Activated CD4-positive, CD25-positive, alpha-beta regulatory T cell treated with anti-CD3 and anti-CD28 coated beads, Interleukin-2, amount 50 U/mL, for 16 hours (primary cell): ENCODE data around the gene DNAI1.

Experiments used
- DNase-seq: peaks from one replicate; pipeline ENCODE4 v3.0.0-alpha.2; 2020; ENCODE audit warnings: low read depth, low spot score

The DNAI1 gene

DNA sequence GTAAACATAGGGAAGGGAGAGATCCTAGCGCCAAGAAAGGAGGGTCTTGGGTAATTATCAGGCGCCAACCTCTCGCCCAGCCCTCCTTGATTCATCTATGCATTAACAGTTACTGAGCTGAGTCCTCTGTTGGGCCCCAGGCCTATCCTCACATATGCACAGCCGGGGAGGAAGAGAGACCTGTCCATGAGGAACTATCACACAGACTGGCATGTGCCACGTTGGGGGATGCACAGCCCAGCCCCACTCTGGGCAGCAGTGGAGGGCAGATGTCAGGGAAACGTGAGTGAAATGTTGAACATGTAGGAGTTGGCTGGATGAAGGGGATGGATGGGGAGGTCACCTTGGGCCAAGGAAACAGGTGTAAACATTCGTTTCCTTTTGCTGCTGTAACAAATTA is 82.9 kb downstream of the DNAI1 start:
- DNase-seq: no peak

DNA sequence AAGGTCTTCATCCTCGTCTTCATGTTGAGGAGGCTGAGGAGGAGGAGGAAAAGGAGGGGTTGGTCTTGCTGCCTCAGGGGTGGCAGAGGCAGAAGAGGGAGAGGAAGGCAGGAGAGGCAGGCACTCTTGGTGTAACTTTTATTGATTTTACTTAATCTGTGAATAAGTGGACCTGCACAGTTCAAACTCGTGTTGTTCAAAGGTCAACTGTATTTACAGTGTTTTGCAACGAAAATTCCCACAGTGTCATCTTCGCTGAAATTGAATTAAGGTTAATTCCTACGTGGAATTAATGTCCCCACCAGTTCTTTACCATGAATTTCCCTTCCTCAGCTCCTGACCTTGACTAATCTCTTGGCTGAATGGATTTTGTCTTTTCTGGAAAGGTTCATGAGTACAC is 85.4 kb downstream of the DNAI1 start:
- DNase-seq: no peak

DNA sequence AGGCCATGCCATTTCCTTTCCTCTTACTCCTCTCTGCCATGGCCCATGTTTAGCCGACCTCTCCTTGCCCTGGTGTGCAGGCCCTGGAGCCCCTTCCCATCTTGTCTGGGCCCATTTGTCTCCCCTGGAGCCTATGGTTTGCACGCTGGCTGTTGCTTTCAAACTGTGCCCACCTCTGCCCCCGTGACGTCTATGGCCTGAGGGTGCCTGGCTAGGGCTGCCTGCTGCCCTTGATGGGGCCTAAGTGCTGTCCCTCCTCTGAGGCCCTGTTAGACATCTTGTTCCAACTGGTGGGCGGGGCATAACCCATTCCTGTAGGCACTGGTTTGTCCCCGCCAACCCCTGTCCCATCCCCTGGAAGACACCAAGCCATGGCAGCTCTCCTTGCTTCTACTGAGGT is 86.9 kb downstream of the DNAI1 start:
- no peak for DNase-seq

DNA sequence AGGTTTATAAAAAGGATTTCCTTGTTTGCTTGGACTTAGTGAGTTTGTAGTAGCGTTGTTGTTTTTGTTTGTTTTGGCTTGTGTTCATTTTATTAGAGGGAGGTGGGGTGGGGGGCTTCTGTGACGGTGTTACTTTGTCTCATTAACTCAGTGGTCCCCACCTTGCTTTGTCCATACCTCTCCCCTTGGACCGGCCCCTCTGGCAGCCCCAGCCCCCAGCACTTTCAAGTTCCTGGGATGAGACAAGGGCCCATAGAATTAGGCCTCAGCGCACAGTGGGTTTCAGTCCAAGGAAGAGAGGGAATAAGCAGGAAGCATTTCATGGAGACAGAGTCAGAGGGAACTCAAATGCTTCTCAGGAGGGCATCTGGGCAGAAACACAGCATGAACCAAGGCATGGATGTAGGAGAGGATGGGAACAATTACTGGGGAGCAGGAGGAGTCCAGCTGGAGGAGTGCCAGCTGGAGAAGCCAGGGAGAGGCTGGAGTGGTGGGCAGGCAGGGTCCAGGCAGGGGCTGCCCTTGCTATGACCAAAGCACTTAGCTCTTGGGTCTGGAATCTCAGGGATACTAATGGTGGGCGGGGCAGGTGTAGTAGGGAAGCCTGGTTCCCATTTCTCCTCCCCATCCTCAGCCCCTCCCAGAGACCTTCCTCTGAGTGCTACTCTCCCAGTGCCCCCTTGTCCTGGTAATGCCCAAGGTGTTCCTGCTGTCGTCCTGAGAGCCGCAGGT is 87.7 kb downstream of the DNAI1 start:
- no peak for DNase-seq

DNA sequence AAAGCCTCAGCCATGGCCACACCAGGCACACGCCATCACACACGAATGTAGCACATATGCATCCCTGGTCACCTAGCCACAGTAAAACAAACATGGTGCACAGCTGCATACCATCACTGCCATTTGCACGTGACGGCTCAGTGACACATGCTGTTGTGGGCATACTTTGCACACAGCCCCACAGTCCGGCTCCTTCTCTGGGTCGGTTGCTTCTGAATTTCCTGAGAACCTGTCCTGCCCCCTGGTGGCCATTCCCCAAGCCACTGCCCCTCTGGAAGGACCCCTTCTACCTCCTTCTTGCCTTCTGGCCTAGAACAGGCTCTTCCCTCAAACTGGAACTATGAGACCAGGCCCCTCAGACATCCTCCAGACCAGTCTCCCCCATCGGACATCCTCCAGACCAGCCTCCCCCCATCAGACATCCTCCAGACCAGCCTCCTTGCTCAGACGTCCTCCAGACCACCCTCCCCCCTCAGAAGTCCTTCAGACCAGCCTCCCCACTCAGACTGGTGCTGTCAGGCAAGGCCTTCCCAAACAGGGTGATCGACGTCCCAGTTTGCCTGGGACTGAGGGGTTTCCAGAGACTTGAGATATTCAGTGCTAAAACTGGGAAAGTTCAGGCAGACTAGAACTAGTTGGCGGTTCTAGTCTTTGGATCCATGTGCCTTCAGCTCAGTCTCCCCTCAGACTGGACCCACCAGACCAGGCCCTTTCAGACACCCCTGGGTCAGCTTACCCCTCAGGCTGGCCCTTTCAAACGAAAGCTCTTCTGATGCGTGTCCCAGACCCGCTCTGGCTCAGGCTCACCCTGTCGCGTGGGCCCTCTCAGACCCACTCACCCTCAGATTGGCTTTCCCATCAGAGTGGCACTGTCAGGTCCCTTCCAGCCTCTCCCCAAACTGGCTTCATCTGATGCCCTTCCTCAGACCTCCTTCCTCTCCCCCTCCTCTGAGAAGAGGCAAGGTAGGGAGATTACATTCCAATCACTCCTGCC is 88.5 kb downstream of the DNAI1 start:
- DNase-seq: no peak

DNA sequence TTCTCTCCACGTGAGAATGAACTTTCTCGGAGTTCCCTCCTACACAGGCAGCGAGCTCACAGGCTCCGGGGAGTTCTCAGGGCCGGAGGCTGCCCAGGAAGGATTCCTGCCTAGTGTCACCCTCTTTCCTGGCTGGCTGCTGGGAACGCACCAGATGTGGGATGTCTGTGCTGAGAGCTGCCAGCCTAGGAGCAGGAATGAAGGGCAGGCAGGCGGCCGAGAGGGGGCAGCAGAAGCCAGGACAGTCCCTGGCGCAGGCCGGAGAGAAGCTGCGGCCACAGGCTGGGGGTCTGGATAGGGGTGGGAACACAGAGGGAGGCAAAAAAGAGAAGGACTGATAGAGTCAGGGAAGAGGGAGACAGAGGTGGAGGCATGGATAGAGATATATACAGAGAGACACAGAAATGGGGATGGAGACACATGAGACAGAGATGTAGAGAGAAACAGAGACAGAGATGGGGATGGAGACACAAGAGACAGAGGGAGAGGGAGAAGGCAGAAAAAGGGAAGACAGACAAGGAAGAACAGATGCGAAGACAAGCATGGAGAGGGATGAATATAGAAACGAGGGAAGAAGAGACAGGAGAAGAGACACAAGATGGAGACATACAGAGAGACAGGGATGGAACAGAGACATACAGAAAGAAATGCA is 89.5 kb downstream of the DNAI1 start:
- no peak for DNase-seq

DNA sequence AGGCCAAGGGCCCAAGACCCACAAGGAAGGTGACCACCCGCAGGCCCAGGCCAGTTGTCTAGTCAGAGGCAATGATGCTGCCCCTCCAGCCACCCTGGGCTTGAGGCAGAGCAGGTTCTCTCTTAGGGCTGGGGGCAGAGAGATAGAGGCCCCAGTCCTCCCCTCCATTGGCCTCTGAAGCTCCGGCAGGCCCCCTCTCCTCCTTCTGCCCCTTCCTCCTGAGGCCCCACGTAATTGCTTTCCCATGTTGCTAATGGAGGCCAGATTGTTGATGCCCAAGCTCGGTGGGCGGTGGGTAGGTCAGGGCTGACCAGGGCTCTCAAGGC is 90.8 kb downstream of the DNAI1 start:
- no peak for DNase-seq

DNA sequence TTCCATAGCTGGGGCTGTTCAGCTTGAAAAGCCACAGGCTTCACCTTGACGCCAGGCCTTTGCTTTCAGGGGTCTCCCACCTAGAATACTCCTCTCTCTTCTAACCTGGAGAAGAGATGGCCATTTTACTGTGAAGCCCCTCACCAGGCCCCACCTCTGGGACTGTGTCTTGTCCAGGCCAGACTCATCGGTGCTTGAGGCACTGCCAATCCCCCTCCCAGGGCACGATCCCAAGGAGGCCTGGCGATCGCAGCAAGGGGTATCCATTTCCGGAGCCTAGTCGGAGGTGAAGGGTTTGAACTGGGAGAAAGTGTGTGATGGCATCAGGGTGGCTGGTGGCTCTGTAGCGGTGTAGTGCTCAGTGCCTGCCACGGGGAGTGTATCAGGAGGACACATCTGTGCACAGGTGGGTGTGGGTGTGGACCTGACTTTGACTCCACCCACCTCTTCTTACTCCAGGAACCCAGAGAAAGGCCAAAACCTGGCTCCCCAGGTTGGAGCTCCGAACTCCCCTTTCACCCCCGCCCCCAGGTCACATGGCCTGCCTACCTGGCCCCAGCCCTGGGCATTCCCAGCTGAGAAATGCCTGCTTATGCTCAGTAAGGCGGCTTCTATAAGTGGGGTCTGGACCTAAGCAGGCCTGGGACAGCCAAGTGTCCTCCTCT is 91.5 kb downstream of the DNAI1 start:
- no peak for DNase-seq

DNA sequence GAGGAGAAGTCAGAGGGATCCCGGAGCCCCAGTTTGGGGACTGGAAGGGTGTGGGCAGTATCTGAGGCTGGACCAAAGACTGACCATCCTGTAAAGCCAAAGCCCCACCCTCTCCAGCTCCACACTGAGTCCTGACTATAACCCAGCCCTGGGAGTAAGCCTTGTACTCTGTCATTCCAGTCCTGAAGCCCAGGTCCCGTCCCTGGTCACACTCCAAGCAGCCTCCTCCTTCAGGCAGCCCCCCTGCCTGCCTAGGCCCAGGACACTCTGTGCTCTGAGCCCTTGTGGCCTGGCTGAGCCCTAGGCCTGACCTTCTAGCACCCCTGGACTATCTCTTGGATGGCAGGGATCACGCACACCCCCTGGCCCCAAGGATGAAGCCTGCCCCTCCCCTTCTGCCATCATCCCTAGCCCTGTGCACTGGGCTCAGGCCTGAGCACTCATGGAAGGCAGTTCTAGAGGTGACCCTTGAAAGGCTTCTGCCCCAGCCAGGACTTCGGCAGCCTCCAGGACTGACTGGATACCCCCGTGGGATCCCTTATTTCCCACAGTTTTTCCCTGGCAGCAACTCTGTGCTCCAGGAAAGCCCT is 92.2 kb downstream of the DNAI1 start:
- no peak for DNase-seq

DNA sequence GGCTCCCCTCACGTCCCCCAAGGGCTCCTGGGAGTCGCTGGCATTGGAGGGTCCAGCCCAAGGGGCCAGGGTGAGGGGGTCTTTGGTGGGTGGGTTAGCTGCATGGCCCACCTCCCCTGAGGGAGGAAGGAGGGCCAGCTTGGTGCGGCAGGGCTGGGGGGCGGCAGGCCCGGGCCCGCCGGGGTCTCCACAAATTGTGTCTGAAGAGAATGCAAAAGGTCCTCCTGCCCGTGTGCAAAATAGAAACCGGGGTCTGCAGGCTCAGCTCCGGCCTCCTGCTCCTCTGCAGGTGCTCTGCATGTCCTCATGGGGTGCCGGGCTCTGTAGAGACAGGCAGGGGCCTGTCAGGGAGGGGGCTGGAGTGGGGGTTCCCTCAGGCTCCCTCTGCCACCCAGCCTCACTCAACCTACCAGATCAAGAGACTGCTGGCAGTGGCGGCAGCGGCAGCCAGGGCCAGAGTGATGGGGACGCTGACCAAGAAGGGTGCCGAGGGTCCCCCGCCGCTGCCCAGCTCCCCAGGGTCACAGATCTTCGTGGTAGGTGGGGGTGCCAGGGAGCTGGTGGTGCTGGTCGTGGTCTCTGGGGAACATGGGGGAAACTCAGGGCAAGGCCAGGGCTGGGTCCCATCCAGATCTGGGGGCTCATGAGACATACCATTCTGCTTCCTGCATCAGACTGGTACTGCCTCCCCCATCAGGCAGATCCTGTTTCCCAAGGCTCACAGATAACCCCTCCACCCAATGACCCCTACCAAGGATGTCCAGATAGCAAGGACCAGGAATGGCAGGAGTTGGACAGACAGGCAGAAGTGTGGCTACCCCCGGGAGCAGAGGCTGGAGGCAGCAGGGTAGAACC is 93.4 kb downstream of the DNAI1 start:
- DNase-seq: no peak

DNA sequence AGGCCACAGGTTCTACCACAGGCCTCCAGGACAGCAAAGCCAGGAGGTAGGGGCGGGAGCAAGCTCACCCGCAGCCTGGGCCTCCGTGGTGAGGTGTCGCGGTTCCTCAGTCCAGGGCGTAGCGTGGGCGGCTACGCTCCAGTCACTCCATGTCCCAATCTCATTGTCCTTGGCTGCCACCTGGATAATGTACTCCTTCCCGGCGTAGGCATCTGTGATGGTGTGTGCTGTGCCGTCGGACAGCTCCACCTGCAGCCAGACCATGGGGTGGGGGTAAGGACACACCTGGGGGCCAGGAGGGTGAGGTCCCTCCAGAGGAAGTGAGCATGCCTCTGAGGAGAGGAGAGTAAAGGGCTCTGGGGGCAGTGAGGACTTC is 94.0 kb downstream of the DNAI1 start:
- no peak for DNase-seq

DNA sequence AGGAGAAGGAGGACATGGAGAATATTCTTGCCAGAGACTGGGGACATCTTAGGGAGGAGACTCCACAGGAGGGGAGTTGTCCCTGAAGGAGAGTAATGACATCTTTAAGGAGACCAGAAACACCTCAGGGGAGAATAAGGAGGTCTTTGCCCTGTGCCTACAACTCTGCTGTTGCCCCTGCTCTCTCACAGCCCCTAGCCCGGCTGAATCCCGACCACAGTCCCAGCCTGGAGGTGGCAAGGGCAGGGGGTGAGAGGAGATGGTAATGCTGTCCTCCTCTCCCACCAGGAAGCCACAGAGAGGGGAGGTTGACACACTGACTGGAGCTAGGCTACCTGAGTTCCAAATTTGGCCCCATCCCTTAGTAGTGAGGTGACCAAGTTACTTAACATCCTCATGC is 94.4 kb downstream of the DNAI1 start:
- DNase-seq: no peak

DNA sequence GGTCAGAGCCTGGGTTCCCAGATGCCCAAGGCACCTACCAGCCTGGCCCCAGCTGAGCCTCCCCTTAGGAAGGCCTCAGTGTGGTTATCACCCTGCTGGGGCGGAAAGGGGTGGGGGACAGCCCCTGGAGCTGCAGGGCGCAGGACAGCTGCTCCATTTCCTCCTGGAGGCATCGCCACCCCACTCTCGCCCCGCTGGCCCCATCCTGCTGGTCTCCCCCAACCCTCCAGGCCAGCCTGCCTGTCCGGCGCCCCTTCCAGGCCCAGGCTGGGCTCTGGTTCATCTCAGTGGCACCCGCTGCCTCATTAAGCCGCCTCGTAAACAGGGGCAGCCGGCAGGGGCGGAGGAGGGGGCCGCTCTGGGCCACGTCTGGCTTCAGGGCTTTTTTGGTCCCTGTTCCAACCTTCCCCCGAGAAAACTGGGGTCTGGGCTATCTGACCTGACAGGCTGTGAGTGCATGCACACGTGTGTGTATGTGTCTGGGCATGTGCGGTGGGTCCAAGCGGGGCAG is 95.0 kb downstream of the DNAI1 start:
- no peak for DNase-seq

DNA sequence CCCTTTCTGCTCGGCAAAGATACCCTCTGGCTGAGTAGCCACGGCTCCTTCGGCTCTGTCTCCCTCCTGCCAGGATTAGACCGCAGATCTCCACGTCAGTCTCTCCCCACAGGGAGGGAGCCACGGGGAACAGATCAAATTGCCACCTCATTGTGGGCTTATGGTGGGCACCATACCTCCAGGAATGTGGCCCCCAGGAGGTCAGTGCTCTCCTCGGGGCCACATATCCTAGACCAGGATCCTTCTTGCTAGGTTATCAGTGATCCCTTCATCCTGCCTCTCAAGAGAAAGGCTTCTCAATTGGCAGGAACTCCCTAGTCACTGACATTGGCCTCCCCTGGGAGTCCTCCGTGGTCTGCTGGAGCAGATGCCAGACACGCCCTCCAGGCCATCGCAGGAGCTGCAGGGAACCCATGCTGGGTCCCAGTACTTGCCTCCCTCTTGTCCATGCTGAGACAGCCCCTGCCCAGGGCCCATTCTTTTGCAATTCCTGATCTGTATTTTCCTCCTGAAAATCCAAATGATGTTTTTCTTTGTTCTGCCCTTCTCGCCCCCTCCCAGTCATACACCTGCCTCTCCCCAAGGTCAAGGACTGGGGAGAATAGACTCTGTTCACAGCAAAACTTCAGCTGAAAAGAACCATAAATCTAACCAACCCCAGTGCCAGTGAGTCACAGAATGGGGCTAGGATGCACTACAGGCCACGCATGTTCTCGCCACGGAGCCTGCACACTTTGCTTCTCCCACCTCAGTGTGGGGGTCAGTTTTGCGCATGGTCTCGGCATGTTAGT is 95.8 kb downstream of the DNAI1 start:
- no peak for DNase-seq

DNA sequence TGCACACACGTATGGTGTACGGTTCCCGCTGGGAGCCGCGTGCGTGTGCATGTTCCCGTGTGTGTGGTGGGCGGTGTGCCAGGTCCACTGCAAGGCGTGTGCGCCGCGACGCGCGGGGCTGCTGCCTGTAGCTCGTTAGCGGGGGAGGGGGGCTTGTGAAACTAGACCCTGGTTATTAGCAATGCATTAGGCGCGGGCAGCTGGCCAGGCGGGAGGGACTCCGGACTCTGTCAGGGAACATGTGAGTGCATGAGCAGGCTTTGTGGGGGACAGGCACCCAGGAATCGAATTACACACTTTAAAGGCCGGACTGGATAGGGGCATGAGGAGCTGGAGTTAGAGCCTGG is 96.4 kb downstream of the DNAI1 start:
- no peak for DNase-seq

DNA sequence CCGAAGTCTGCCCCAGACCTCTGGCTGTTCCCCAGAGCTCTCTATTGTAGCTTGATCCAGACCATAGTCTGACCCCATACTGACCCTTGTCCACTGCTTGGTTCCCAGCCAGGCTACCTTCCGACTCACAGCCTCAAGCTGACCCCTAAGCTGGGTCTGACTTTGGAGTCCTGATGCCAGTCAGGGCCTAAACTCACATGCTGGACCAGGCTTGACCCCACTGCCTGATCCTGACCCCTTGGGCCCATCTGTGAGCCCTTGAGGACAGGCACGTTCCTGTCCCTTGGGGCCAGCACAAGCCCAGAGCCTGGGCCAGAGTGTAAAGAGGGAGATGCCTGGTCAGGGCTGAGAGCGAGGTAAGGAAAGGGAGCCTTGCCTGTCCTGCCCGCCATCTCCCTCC is 96.9 kb downstream of the DNAI1 start:
- DNase-seq: no peak

DNA sequence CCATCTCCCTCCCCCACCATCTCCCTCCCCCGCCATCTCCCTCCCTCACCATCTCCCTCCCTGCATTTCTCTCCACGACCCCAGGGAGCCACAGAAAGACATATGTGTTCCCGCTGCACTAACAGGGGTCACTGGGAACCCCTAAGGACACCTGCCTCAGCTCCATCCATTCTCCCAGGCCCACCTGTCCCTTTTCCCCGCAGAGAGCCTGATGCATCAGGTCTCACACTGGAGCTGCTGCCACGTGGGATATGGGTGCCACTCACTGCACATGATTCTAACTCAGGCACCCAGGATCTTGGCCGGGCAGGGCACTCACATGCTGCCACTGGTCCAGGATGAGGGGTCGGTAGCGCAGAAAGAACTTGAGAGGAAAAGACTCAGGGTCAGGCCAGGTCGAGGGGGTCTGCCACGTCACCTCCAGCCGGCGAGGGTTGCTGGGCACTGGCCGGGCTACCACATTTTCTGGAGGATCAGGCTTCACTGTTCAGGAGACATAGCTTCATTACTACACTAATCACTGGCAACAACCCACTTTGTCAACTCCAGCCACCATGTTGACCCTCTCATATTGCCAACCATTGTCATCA is 97.4 kb downstream of the DNAI1 start:
- DNase-seq: no peak

DNA sequence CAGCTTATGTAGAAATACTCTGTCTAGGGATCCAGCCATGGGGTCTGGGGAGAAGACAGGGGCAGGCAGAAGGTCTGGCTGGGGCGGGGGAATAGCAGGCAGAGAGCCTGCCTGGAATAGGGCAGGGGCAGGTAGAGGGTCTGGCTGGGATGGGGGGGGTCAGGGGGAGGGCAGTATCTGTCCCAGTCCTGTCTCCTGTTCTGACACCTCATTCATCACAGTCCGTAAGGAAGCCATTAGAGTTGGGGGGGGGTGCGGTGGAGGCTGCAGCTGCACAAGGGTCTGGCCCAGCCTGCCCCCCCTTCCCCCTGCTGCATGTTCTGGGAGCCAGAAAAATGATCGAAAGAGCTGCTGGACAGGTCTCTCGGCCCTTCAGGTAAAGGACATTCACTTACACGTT is 98.3 kb downstream of the DNAI1 start:
- DNase-seq: no peak
